OCI-LY1 (cell line): ENCODE measurements around the gene PCDHB5.
A peak's percentile ranks its signal among the peaks of the same experiment; 100 is the strongest.
"Not testable (repeated sequence)": the region's sequence is repeated elsewhere in the genome, so short reads cannot be mapped to it uniquely, and the experiment has no call there.

Experiments used
- H2AFZ ChIP-seq: fragments of 200-600 bp; sonication (generic), shearing (Covaris generic); 2 replicates; pipeline ENCODE4 v1.6.0; 2014; ENCODE audit warnings: antibody characterized with exemption, mild to moderate bottlenecking, low read length
- H3F3A ChIP-seq: fragments of 200-600 bp; sonication (generic), shearing (Covaris generic); 2 replicates; pipeline ENCODE4 v1.6.0; 2014; ENCODE audit warnings: mild to moderate bottlenecking, antibody characterized with exemption, low read length, moderate library complexity; ENCODE audit not compliant: insufficient read depth
- H3K27ac ChIP-seq: fragments of 200-600 bp; sonication (generic); 2 replicates; pipeline ENCODE4 v1.5.1; 2014; ENCODE audit warnings: low read length, mixed run types, mild to moderate bottlenecking, low read depth; ENCODE audit not compliant: poor library complexity, severe bottlenecking
- H3K27me3 ChIP-seq: fragments of 200-600 bp; sonication (generic); 2 replicates; pipeline ENCODE4 v1.6.0; 2014; ENCODE audit warnings: antibody characterized with exemption, mild to moderate bottlenecking, low read length, moderate library complexity; ENCODE audit not compliant: insufficient read depth
- H3K36me3 ChIP-seq: fragments of 200-600 bp; sonication (generic); 2 replicates; pipeline ENCODE4 v1.6.1; 2014; ENCODE audit warnings: mild to moderate bottlenecking, antibody characterized with exemption, low read length, moderate library complexity, mixed read lengths; ENCODE audit not compliant: insufficient read depth
- H3K4me1 ChIP-seq: fragments of 200-600 bp; sonication (generic); 2 replicates; pipeline ENCODE4 v1.5.1; 2014; ENCODE audit warnings: mild to moderate bottlenecking, low read length, moderate library complexity; ENCODE audit not compliant: insufficient read depth, severe bottlenecking
- H3K4me2 ChIP-seq: fragments of 200-600 bp; sonication (generic), shearing (Covaris generic); 2 replicates; pipeline ENCODE4 v1.6.1; 2014; ENCODE audit warnings: low read length
- H3K4me3 ChIP-seq: fragments of 200-600 bp; sonication (generic); 2 replicates; pipeline ENCODE4 v1.5.1; 2014; ENCODE audit warnings: low read length, low read depth, mild to moderate bottlenecking, mixed read lengths; ENCODE audit not compliant: poor library complexity, severe bottlenecking
- H3K79me2 ChIP-seq: fragments of 200-600 bp; shearing (Covaris generic); 2 replicates; pipeline ENCODE4 v1.6.1; 2016; ENCODE audit warnings: mixed run types, low read length, mixed read lengths; ENCODE audit not compliant: insufficient read depth
- H3K9ac ChIP-seq: fragments of 200-600 bp; sonication (generic), shearing (Covaris generic); 2 replicates; pipeline ENCODE4 v1.6.1; 2014; ENCODE audit warnings: mild to moderate bottlenecking, low read length, mixed read lengths
- H3K9me2 ChIP-seq: fragments of 200-600 bp; sonication (generic), shearing (Covaris generic); 2 replicates; pipeline ENCODE4 v1.6.1; 2014; ENCODE audit warnings: low read depth, mild to moderate bottlenecking, low read length, mixed read lengths
- H3K9me3 ChIP-seq: fragments of 200-600 bp; shearing (Covaris generic); 2 replicates; pipeline ENCODE4 v1.6.1; 2014; ENCODE audit warnings: low read length, mixed read lengths
- H4K20me1 ChIP-seq: fragments of 200-600 bp; sonication (generic), shearing (Covaris generic); 2 replicates; pipeline ENCODE4 v1.6.0; 2016; ENCODE audit warnings: mild to moderate bottlenecking, low read length; ENCODE audit not compliant: insufficient read depth
- CTCF ChIP-seq: fragments of 200-600 bp; sonication (generic), shearing (Covaris generic); IDR thresholded peaks from 2 replicates; pipeline ENCODE4 v1.5.1; 2017; ENCODE audit warnings: mild to moderate bottlenecking, antibody characterized with exemption, low read length, moderate library complexity, mixed read lengths
- EZH2 ChIP-seq: fragments of 200-600 bp; sonication (generic), shearing (Covaris generic); IDR thresholded peaks from 2 replicates; pipeline ENCODE4 v1.8.0; 2017; ENCODE audit warnings: borderline replicate concordance, mixed run types, mild to moderate bottlenecking, antibody characterized with exemption, low read length, moderate library complexity, mixed read lengths

PCDHB5 gene

GRCh38 chr5:141100243-141100805 lies 34.7 kb upstream of the PCDHB5 start, which contains the start of gene PCDHB3:
Gene PCDHB3 (plus strand): TSS chr5:141100473. CDS start chr5:141100650, 177 bp downstream.
- Histone ChIP-seq H3K9ac (no peak within 1 kb of the TSS), H3K4me3 (no peak within 1 kb of the TSS), H3K79me2 (no peaks in the 10 kb centered on the region)

GRCh38 chr5:141101059-141101458 lies 33.9 kb upstream of the PCDHB5 start:
- H3K4me3 ChIP-seq: no peak overlapping the region
- no peaks in the 10 kb centered on the region for H3F3A ChIP-seq
- TF ChIP-seq EZH2 (no peak), CTCF (no peak)
- no peaks in the 10 kb centered on the region for H3K79me2 ChIP-seq
- H2AFZ ChIP-seq: no peak overlapping the region
- no peak overlapping the region for H3K4me2 ChIP-seq
- H3K9me3 ChIP-seq: no peaks in the 10 kb centered on the region
- no peaks in the 10 kb centered on the region for H3K4me1 ChIP-seq
- no peaks in the 10 kb centered on the region for H3K36me3 ChIP-seq
- H3K27ac ChIP-seq: no peak overlapping the region
- no peaks in the 10 kb centered on the region for H3K27me3 ChIP-seq
- no peak overlapping the region for H3K9ac ChIP-seq
- H3K9me2 ChIP-seq: no peaks in the 10 kb centered on the region
- H4K20me1 ChIP-seq: no peaks in the 10 kb centered on the region

More at GRCh38 chr5:141100243-141100805, 34.7 kb upstream of the PCDHB5 start, which contains the start of gene PCDHB3:
- Histone ChIP-seq H3K27ac (no peak within 1 kb of the TSS), H3K4me2 (no peak within 1 kb of the TSS), H3K4me1 (no peaks in the 10 kb centered on the region), H4K20me1 (no peaks in the 10 kb centered on the region), H3K36me3 (no peaks in the 10 kb centered on the region), H3K9me2 (no peaks in the 10 kb centered on the region), H3F3A (no peaks in the 10 kb centered on the region), H3K27me3 (no peaks in the 10 kb centered on the region), H2AFZ (no peak within 1 kb of the TSS), H3K9me3 (no peaks in the 10 kb centered on the region)
- TF ChIP-seq EZH2: no peak
- peak; percentile 74 for TF ChIP-seq CTCF

GRCh38 chr5:141102070-141102469 lies 32.9 kb upstream of the PCDHB5 start:
- H3K4me1 ChIP-seq, H3K9me3 ChIP-seq, H3K4me2 ChIP-seq, H3K9ac ChIP-seq, H3K36me3 ChIP-seq, H3K79me2 ChIP-seq, H3K9me2 ChIP-seq, H3K27me3 ChIP-seq, H3K4me3 ChIP-seq, H3K27ac ChIP-seq, H3F3A ChIP-seq, H2AFZ ChIP-seq, H4K20me1 ChIP-seq: not testable (repeated sequence)

- not testable (repeated sequence) for H3K4me2 ChIP-seq, H3K27me3 ChIP-seq, H3K9me2 ChIP-seq, H3K79me2 ChIP-seq, H3K4me3 ChIP-seq, H2AFZ ChIP-seq, H3K36me3 ChIP-seq, H3F3A ChIP-seq, H4K20me1 ChIP-seq, H3K4me1 ChIP-seq, H3K9ac ChIP-seq, H3K27ac ChIP-seq, H3K9me3 ChIP-seq
Observed at GRCh38 chr5:141102471-141102870, 32.5 kb upstream of the PCDHB5 start.
